GM15510 (cell line): ENCODE measurements around the gene PEX3.
A peak's percentile ranks its signal among the peaks of the same experiment; 100 is the strongest.

Source experiments
- POLR2A ChIP-seq: IDR thresholded peaks from 3 replicates; pipeline ENCODE4 v1.6.1; 2011; ENCODE audit warnings: borderline replicate concordance; ENCODE audit not compliant: insufficient read length; ENCODE audit errors: extremely low read depth

Gene PEX3

DNA sequence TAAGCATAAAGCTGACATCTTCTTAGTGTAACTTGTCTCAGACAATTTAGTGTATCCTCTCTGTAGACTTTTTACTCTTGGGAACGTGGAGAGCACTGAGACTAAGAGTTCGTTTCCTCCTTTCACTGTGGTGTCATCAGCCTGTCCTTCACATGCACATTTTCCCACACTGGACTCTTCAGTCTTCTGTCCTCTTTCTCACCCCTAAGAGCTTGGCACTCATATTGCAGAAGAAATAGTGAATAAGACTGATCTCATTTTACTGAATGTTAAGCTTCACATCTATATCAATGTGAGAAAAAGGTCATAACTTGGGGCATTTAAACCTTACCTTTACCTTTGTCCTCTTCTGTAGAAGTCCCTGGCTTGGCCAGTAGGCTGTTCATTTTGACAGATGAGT, 35.4 kb downstream of the PEX3 start:
- no peak for TF ChIP-seq POLR2A

DNA sequence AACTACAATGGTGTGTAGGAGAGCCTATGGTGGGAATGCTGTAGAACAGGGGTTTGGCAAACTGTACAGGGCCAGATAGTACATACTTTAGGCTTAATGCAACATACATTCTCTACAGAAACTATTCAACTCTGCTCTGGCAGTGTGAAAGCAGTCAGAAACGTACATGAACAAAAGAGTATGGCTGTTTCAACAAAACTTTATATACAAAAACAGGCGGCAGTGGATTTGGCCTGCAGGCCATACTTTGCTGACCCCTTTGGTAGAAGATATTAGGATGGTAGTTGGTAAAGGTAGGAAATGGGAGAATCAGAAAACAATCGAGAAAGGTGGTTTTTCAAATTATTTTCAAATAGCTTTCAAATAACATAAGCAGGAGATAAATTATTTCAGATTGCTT, 36.1 kb downstream of the PEX3 start:
- TF ChIP-seq POLR2A, result no peak

DNA sequence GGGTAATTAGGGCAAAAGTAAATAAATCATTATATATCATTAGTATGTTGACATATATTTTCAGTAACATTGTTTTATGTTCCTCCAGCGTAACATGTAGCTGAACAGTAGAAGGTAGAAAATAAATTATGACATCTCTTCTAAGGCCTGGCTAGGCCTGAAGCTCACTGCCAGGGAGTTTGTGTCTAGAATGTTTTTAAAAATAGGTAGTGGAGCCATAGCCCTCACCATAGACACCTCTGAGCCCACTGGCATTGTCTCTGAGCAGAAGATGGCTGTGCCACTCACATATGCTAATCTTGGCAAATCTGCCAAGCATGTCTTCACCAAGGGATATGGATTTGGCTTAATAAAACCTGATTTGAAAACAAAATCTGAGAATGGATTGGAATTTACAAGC, 39.6 kb downstream of the PEX3 start:
- TF ChIP-seq POLR2A, result no peak

DNA sequence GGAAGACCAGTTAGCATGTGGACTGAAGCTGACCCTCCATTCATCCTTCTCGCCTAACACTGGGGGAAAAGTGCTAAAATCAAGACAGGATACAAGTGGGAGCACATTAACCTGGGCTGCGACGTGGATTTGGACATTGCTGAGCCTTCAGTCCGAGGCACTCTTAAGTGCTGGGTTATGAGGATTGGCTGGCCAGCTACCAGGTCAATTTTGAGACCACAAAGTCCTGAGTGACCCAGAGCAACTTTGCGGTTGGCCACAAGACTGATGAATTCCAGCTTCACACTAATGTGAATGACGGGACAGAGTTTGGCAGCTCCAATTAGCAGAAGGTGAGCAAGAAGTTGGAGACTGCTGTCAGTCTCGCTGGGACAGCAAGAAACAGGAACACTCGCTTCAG, 40.2 kb downstream of the PEX3 start:
- no peak for TF ChIP-seq POLR2A

DNA sequence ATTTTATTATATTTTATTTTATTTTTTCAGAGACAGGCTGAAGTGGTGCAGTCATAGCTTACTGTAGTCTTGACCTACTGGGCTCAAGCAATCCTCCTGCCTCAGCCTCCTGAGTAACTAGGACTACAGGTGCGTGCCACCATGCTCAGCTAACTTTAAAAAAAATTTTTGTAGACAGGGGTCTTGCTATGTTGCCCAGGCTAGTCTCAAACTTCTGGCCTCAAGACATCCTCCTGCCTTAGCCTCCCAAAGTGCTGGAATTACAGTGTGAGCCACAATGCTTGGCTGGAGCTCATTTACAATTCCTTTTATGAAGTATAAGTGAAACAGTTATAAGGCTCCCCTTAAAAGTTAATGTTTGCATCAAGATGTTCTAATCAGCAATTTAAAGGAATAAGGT, 46.4 kb downstream of the PEX3 start:
- TF ChIP-seq POLR2A, result no peak

DNA sequence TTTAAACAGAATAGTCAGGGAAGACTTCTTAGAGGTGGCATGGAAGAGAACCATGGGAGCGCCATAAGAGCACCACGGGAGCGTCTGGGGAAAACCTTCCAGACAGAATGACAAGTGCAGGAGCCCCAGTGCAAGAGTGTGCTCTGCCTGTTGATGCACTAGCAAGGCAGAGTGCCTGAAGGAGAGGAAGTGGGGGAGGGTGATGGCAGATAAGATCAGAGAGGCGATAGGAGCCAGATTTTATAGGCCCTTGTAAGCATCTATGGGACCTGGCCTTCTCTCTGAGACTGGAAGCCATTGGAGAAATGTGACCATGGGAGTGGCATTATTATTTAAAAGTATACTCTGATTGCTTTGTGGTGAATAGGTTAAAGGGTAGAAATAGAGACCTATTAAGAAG, 47.8 kb downstream of the PEX3 start:
- no peak for TF ChIP-seq POLR2A

DNA sequence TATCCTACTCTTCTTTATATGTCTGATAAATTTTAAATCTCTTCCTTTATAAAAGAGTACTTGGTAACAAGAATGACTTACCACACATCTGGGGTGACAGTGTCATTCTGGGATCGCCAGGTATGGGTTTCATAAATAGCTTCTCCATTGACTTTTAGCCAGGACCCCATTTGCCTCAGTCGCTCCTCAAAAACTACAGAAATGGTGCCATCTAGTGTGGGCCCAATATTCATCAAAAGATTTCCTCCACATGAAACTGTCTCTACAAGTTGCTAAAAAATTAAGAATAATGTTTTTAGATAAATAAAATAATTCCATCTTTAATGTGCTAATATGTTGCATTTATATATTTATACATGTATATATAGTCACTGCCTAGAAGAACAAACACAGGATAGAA, 51.2 kb downstream of the PEX3 start:
- no peak for TF ChIP-seq POLR2A

DNA sequence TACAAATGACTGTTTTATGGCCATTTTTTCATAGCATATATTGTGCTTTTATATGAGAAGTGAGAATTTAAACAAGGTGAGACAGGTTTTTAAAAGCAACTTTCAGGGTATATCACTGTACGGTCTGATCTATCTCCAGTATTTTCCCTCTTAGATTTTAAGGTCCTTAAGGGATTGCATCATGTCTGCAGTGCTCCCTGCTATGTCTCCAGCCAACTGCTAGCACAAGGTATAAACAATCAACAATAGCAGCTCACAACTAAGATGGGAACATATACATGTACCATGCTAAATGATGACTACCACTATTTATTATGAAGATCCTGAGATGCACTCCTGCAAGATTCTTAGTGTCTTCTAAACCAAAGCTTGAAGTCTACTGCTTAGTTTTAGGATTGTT, 53.8 kb downstream of the PEX3 start:
- TF ChIP-seq POLR2A, result no peak

DNA sequence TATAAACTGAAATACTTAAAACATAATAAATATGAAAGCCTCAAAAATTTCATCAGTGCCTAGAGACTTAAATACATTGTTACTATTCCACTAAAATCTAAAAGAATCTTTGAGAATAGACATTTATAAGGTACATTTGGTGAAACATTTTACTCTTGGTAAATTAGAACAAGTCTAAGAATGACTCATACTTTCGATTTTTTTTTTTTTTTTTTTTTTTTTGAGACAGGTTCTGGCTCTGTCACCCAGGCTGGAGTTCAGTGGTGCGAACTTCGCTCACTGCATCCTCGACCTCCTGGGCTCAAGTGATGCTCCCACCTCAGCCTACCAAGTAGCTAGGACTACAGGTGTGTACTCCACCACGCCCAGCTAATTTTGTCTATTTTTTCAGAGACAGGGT, 54.5 kb downstream of the PEX3 start:
- TF ChIP-seq POLR2A, result no peak

DNA sequence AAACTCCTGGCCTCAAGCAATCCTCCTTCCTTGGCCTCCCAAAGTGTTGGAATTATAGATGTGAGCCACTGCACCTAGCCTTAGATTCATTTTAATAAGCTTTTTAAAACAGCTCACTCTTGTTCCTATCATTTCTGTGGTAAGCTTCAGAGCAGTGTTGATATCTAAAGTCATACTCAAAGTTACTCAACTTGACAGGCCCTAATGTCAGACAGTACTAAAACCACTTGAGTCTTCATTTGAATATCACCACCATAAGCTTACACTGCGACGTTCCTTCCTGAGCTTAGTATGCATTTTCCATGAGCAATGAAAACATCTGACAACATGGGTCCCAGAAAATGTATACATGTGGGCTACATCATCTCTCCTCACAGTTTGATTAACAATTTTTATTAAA, 54.9 kb downstream of the PEX3 start:
- no peak for TF ChIP-seq POLR2A

DNA sequence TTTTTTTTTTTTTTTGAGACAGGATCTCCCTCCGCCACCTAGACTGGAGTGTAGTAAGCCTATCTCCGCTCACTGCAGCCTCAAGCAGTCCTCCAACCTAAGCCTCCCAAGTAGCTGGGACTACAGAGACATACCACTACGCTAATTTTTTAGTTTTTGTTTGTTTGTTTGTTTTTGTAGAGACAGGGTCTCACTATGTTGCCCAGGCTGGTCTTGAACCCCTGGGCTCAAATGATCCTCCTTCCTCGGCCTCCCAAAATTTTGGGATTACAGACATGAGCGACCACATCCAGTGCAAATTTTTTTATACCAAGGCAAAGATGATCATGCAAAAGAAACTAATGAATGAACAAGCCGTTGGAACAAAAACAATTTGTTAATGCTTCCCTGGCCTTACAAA, 55.6 kb downstream of the PEX3 start:
- TF ChIP-seq POLR2A, result no peak

DNA sequence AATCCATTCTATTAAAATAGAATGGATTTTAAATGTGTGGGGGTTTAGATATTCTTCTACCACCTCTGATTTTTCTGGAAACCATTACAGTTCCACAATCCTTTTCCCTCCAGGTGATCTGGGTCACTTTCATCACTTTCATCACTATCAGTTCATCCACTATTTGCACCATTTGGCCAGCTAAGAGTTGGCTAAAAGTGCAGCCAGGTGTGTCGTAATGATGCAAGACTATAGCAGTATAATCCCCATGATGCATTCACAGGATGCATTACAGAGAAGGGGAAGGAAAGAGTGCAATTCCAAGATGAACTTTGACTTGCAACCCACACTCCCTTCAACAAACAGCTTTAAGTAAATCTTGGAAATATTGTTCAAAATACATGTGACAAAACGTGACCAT, 56.0 kb downstream of the PEX3 start:
- no peak for TF ChIP-seq POLR2A

DNA sequence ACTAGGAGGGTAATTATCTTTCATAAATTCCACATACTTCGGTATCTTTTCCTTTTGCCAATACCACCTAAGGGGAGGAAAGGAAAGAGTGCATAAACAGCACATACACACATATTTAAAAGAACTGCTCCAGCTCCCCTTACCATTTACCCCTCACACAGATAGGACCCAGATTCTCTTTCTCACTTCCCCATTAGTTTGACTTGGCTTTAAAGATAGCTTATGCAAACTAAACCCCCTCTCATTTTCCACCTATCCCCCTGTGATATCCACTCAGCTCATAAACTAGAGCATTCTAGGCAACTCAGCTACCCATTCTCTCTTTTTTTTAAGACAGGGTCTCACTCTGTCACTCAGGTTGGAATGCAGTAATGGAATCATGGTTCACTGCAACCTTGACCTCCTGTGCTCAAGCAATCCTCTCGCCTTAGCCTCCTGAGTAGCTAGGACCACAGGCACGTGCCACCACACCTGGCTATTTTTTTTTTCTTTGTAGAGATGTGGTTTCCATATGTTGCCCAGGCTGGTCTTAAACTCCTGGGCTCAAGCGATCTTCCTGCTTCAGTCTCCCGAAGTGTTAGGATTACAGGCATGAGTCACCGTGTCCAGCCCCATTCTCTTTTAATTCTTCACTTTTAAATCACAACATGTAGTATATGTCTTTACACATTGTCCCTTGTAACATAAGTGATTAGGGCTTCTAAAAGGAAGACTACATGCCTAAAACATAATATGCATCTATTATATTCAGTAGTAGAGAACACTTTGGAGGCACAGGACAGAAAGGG, 56.9 kb downstream of the PEX3 start:
- TF ChIP-seq POLR2A, result no peak

DNA sequence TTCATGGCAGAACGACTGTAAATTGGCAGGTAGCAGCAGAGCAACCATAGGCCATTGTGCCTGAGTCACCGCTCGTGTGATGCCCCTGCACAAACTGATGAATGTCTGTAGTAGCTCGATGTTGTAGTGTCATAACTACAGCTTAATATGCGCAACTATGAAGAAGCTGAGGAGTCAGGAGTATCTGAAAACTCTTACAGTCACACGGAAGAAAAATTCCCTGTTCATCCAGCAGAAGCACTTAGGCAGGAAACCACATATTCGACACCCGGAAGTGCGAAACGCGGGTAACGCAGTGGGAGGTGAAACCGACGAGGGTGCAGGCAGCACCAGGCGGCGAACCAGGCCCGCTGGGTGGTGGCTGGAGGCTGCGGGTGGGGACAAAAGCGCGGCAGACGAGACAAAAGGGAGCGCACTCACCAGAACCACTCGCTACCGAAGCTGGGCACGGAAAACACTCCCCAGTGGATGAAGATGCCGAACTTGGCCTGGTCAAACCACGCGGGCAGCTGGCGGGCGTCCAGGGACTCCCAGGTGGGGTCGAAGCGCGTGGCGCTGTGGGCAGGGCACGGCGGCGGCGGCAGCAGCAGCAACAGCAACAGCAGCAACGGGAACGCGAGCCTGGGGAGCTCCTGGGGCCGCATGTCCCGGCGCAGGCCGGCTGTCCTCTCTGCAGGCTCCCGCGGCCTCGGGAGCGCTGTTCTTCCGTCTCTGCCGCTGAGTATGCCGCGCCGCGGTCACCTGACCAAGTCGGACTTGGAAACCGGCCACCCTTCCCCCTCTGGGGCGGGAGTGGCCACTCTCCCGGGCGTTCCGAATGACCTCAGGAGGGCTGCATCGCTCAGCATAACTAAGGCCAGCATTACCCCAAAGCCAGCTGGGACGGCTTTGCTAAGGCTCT, 60.6 kb downstream of the PEX3 start, which contains the start of gene FUCA2:
TSS of gene FUCA2 (minus strand) at position 730 of the 901 bp plus-strand sequence. CDS start at position 644, 86 bp downstream.
- TF ChIP-seq POLR2A, result peak; percentile 68

DNA sequence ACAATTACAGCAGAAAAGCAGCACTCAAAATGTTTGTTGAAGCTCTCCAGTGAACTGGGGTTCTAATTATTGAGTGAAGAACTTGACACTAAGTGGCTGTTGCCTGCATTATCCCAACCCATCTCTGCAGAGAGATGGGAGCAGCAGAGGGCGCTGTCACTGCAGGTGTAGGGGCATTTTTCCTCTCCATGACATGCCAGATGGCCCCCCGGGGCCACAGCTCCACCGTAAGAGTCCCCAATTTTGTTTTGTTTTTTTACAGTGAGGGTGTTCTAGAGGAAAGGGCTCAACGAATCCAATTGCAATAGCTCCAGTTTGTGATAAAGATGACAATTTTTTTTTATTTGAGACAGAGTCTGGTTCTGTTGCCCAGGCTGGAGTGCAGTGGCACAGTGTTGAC, 62.8 kb downstream of the PEX3 start:
- TF ChIP-seq POLR2A, result no peak
